Adrenal gland (tissue), 5 donors: ENCODE results near the gene CCDC192.

Experiments used
- POLR2A ChIP-seq, 2 donors: fragments of 450-650 bp; IDR thresholded peaks; one replicate each; pipeline ENCODE4 v1.6.1; 2017; ENCODE audit warnings: antibody characterized with exemption in 2 of 2, mild to moderate bottlenecking in 2 of 2, moderate library complexity in 1 of 2
- TF ChIP-seq, protein P1 (sequence below), 6 experiments: fragments of 450-650 bp in 4 of 6; fragments of 200-600 bp in 2 of 6; sonication (generic) in 1 of 6; IDR thresholded peaks; 1 replicate in 5 of 6; 2 replicates in 1 of 6; pipeline versions ENCODE4 v1.5.1 to v1.8.0; 2016 to 2021; ENCODE audit warnings: antibody characterized with exemption in 6 of 6, mild to moderate bottlenecking in 2 of 6, moderate library complexity in 1 of 6
- donor health status: DM: no; HTN: no; CAD: no.

DNA sequence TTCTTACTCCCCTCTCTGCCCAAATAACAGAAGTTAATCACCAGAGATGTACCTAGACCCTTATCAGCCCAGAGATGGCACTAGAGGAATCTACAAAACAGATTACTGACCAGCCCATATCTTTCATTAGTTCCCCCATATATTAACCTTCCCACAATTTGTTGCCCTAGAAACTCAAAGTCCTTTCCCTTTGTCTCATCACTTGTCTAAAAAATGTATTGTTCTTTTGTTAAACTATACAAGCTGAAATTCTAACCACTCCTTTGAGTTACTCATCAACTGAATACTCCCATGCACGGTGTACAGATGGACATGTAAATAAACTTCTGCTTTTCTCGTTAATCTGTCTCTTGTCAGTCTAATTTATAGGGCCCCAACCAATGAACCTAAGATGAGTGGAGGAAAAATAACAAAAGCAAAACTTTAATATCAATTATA, 130.9 kb downstream of the CCDC192 start:
- TF ChIP-seq, protein P1, sequence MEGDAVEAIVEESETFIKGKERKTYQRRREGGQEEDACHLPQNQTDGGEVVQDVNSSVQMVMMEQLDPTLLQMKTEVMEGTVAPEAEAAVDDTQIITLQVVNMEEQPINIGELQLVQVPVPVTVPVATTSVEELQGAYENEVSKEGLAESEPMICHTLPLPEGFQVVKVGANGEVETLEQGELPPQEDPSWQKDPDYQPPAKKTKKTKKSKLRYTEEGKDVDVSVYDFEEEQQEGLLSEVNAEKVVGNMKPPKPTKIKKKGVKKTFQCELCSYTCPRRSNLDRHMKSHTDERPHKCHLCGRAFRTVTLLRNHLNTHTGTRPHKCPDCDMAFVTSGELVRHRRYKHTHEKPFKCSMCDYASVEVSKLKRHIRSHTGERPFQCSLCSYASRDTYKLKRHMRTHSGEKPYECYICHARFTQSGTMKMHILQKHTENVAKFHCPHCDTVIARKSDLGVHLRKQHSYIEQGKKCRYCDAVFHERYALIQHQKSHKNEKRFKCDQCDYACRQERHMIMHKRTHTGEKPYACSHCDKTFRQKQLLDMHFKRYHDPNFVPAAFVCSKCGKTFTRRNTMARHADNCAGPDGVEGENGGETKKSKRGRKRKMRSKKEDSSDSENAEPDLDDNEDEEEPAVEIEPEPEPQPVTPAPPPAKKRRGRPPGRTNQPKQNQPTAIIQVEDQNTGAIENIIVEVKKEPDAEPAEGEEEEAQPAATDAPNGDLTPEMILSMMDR (IDR thresholded peaks at IDR 0.05): no peak
- TF ChIP-seq POLR2A (IDR thresholded peaks at IDR 0.05): no peak
